Activated effector memory CD4-positive, alpha-beta T cell treated with anti-CD3 and anti-CD28 coated beads, Interleukin-2, amount 50 U/mL, for 16 hours (primary cell): ENCODE data around the gene GRIN2A.

ENCODE experiments used
- DNase-seq: peaks from one replicate; pipeline ENCODE4 v3.0.0-alpha.2; 2020

The GRIN2A gene

DNA sequence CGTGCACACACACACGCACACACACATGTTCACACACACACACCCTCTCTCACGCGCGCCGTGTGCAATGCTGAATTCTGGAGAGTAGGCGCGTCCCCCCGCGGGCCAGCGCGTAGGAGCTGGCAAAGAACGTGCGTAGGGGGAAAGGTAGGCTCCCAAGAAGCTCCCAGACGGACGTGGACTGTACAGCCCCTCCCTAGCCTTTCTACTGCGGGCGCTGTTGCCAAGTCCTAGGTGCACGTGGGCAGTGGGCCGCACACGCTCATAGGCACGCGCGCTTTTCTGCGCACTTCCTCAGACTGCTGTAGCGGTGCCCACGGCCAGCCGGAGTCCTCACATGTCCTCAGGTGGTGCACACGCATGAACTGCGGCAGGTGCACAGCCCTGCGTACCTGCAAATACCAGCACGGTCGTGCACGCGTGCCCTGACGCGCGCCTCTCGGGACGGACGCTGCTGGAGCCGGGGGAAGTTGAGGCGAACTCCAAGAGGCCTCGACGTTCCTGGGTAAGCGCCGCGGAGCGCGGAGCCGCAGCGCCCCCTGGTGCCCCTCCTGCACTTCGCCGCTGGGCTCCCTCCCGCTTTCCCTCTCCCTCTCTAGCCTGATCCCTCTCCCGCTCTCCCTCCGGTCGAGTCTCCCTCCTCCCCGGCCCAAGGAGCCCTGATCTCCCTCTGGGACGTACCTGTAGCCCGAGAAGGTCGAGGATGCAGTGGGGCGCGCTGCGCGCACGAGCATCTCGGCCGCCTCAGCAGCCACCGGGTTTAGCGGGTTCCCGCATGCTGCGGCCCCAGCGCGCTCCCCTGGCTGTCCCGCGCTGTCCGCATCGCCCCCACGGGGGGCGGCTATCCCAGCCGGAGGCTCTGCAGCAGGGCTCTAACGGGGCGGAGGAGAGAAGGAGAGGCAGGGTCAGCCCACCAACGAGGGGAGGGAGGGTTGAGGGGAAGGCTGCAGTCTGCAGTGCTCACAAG lies 749 bp downstream of the GRIN2A start:
- peak; percentile 73 for DNase-seq

DNA sequence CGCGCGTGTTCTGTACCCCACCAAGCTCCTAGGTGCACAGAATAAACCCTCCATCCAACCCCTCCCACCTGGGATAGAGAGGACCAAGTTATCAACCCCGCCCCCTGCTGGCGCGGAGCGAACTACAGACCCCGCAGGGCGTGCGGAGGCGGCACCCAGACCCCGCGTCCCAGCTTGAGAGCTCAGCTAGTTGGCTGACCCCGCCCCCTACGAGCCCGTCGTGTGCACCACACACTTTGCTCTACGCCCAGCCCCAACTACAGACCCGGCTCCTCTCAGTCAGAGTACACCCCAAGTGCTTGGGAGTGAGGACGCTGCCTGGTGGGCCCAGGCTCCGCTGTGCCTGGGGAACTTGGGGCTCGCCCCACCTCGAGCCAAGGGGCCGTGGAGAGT lies 1.5 kb downstream of the GRIN2A start:
- no peak for DNase-seq

DNA sequence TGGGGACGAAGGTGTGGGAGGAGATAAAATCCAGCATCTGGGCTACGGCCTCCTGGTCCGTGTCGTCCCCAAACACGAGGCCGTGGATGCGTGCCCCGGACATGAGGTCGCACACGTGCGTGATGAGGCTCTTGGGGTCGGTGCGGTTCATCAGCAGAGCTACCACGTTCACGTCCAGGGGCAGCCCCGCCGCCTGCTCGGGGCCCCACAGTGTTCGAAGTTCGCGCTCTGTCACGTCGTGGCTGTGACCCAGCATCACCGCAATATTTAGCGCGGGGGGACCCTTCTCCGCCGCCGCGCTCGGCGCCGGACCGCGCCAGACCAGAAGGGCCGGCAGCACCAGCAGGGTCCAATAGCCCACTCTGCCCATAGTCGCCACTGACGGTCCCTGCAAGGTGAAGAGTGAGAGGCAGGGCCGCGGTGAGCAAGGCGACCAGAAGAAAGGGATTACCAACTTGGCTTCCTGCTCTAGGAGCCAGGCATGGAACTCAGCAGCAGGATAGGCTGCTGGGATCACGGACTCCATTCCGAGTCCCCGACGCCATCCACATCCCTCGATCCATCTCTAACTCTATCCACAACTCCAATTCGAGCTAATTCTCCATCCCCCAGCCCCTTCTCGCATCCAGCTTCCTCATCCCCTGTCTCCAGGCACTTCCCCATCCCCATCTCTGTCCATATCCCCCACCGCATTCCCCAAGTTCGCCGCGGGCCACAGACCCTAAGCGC lies 2.0 kb downstream of the GRIN2A start:
- DNase-seq: no peak

DNA sequence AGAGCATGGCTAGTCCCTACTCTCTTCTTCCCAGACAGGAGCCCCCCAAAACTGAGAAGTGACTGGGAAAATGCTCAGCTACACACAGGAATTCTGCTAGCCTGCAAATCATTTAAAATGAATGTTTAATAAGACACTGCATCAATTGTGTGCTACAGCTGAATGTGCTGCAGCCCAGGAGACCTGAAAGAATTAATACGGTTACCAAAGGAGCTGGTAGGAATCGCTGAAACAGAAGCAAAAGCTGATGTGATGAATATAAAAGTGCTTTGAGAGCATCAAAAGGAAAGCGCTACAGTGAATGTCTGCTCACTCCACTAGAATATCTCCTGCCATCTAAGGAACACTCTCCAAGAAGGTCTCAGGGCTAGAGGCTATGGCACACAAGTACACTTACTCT lies 3.7 kb downstream of the GRIN2A start:
- no peak for DNase-seq

DNA sequence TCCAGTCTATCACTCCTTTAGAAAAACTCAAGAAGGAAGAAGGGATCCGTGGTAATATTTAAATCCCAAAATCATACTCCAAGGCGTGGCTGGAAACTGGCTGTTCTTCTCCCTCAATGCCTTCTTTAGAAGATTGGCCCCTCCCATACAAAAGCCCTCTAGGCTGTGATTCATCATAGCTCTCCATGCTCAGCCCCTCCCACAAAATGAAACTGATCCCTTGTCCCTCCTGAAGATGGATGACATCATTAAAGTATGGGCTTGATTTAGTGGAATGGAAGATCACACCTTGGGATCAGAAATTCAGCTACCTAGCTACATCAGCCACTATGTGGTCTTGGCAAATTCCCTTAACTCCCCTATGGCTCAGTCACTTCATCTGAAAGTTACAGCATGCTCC lies 4.1 kb downstream of the GRIN2A start:
- no peak for DNase-seq

DNA sequence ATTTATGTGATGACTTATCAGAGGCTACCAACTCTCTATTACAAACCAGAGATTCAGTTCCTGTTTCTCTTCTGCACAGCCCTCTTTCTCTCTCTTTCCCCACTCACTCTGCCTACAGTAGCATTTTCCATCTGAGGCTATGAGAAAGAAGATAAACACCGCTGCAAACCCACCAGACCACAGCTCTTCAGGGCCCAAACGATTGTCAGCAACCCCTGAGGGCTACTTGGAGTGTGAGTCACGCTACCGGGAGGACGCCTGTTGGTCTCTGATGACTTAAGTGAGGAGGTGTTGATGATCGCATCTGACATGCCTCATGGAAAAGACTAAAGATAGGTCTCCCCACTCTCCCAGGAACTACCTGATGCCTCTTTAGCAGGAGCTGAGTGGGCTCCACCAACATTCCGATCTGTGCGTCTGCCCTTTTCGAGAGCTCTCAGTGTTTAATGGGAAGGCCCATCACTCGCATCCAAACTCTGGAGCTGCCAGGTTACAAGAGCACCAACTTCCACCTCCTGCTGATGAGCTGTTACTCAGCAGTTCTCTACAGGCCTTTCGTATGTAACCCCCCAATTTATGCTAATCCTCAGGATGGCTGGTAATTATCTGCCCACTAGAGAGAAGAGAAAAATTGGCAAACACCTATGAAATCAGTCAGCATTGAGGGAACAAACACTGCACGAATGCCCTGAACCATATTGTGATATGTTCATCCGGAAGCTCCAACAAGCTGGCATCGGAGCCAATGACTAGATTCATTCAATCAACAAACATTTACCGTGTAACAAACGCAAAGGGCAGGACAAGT lies 9.2 kb downstream of the GRIN2A start:
- DNase-seq: no peak

DNA sequence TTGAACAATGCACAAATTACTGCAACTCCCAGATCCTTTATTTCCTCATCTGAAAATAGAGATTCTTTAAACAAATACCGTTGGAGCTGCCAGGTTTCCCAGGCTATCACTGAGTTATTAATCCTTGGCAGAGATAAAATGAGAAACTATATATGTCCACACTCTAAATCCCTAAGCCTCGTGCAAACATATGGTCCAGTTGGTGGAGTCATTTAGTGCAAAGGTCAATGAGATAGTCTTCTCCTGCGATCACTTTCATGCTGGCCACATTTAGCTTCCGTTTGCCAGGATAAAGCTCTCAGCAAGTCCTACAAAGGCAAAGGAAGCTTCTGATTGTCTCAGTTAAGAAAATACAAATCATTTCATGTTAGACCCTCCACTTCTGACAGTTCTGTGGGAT lies 11.0 kb downstream of the GRIN2A start:
- no peak for DNase-seq

DNA sequence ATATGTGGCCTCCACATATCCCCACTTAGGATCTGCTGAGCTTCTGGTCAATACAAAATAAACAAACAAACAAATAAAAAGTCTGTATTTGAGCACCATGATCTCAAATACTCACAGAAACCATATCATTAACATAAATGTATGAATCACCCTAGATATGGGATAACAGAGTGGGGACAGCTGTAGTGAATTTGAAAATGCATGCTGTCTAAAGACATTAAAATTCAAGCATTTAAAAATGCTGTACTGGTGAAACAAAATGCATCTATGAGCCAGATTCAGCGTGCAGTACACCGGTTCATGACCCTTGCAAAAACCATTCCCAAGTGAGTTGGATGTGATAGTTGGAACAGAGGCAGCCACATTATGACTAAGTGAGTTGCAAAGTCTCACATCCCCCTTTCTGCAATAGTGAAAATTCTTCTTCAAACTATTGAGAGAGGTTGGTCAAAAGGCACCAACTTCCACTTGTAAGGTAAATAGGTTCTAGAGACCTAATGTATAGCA lies 12.3 kb downstream of the GRIN2A start:
- DNase-seq: no peak

DNA sequence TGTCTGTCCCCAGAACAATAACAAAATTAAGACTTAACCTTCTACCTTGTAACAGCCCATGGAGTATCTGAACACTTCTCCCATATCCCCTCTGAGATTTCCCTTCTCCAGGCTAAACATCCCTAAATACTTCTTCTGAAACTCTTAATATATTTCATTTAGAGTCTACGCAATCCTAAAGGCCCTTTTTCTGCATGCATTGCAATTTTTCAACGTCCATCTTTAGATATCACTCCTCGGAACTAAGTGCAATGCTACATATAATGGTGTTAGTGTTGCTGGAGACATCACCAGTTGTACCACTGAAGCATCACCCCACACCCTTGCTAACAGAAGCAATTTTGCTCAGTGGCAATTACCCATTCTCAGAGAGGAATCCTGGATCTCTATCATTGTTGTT lies 13.2 kb downstream of the GRIN2A start:
- no peak for DNase-seq

DNA sequence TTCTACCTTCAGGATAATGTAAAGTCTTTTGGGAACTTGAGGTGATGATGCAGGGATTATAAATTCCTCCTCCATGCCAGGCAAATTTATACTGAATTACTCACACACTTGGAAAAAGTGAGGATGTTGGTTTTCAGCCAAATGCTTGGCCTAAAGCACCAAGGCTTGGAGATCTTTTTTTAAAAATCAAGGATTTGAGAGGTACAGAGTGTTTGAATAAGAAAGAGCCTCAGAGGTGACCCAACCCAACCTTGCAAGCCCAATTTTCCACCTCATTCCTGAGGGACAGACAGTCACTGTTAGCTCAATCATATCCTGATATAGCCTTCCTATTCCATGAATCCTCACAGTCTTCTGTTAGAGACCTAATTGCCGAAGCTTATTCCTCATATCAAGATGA lies 14.0 kb downstream of the GRIN2A start:
- no peak for DNase-seq

DNA sequence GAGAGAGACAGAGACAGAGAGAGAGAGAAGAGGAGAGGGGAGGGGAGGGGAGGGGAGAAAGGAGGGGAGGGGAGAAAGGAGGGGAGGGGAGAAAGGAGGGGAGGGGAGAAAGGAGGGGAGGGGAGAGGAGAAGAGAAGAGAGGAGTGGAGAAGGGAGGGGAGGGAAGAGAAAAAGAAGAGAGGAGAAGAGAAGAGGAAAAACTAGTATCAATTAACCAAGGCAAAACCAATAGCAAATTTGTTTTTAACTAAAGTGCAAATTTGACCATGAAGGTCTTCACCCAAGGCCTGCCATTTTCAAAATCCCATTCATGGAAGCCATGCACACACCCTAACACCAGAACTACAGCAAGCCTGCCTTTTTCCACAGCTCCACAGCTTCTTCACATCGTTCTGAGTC lies 16.6 kb downstream of the GRIN2A start:
- DNase-seq: no peak

DNA sequence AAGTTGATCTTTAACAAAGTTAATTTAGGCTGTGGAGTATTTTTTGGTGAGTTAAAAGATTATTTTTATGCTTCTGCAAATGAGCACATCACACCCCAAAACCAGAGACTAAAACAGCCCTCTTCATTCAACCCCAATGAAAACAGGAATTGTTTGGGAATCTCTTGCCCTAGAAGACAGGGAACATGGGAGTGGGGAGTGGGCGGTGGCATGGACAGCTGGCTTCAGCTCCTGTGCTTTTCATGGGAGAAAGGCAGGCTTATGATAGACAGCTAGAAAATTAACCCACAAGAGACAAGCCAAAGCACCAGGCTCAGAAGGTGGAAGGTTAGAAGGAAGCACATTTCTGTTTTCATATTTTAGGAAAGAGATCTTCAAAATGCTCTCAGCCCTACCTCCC lies 19.2 kb downstream of the GRIN2A start:
- DNase-seq: no peak

DNA sequence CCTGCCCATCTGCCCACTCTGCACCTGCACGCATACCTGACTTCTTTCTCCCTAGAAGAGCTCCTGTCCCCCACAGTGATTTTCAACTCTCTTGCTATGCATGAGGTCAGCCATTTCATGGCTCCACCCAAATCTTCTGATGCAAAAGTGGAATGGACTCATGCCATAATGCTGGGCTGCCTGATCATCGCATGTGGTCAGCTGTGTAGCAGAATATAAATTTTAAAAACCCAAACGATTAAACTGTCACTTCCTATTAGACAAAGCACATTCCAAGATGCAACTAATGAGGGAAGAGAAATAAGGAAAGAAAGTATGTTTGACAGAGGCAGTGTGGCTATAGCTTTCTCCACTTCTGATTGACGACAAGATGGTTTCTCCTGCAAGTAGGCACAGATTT lies 26.1 kb downstream of the GRIN2A start:
- no peak for DNase-seq

DNA sequence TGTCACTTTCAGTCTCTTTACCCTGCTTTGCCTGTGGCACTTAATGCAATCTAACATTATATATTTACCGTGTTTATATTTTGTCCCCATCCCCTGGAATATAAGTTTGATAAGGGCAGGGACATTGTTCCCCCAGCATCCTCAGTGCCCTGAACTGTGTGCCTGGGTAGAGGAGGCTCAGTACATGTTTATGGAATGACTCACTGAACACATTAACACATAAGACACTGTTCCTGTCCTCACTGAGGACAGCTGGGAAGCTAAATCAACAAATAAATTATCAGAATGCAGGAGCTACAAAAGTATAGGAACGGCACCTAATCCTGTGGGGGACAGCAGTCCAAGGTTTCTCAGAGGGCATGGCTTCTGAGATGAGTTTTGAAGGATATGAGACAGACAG lies 27.8 kb downstream of the GRIN2A start:
- DNase-seq: no peak

DNA sequence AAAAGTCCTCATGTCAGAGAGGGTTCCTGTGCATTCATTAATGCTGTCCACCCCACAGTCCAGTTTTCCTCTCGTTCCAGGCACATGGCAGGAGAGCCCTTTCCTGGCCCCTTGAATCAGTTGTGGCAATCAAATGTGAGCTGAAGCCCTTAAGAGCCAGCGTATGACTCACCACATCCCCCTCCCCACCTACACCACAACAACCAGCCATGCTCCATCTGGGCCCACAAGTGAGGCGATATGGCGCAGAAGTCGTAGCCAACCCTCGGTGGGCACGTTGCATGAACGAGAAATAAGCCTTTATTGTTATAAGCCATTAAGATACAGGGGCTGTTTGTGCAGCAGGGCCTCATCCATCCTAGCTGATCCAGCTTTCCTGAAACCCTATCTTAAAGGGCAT lies 28.2 kb downstream of the GRIN2A start:
- no peak for DNase-seq

DNA sequence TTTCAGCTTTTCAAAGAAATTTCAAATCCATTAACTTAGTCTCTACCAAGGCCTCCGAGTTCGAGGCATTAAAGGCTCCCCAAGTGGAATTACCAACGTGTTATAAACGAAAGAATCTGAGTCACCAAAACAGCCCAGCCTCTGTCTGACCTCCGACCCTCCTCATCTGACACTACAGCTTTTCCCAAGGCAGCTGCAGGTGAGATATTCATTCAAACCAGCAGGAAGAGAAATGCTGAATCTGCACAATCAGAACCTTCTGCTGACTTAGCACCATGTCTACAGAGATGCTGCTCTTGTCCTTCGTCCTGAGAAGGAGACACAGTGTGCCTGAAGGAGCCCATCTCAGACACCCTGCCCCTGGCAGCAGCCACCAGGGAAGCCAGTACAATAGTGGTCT lies 30.5 kb downstream of the GRIN2A start:
- DNase-seq: no peak

DNA sequence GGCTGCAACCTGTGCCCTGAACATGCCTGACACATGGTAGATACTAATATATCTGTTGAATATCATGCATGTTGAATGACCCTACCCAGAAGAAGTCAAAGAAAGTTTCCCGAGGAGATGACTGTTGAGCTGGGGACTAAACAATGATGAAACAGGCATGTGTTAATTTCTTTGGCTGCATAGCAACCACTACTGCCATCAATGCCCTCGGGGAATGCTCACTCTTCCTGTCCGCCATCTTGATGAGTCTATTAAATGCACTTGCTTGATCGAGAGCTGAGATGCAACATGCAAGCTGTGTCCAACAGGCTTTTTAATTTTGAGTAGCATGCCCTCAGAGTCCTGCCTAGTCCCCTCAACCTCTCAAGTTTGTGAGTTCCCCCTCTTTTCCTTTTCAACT lies 31.3 kb downstream of the GRIN2A start:
- DNase-seq: no peak

DNA sequence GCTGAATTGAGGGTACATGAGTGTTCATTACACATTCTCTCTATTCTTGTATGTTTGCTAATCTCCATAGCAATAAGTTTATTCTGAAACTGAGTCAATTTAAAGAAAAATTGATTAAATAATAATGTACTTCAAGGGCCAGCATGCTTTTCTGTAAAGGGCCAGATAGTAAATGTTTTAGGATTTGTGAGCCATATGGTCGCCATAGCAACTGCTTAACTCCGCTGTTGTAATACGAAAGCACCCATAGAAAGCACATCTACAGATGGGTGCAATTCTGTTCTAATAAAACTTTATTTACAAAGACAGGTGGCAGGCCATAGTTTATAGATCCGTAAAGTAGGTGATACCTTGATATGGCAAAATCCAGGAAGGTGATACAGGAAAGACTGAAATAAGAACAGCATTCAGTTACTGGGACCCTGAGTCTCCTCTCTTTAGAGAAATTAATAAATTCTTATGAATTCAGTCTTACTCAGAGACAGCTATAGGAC lies 36.6 kb downstream of the GRIN2A start:
- DNase-seq: no peak

DNA sequence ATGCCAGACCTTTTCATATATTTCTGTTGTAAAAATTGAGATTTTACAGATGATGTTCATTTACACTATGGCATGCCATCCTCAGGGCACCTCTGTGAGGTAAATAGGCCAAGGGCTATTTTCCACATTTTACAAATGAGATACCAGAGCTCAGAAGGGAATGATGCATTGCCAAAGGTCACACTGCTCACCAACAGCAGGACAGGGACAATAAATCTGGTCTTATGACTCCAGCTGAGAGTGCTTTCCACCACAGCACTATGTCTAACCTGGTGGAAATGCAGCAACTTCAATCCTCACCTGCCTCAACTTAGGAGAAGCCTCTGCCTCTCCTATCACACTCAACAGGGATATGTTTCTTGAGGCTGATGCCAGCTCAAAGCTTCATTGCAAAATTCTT lies 40.6 kb downstream of the GRIN2A start:
- DNase-seq: no peak

DNA sequence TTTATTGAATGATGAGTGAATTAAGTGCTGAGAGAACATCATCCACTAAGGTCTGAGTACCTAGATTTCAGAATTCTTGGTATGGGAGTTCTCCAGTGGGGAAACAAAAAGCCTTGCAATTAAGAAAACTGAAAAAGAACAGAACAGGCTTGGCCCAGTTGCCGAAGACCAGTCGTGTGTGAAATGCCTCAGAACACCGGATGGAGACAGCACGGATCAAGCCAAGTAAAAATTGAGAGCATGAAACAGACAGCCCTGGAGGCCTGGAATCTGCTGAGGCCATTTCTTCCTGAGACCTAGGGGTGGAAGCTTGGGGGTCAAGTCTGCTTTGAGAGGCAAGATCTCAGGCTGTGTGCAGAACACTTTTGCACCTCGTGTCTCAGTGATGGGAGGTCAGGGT lies 43.3 kb downstream of the GRIN2A start:
- no peak for DNase-seq

DNA sequence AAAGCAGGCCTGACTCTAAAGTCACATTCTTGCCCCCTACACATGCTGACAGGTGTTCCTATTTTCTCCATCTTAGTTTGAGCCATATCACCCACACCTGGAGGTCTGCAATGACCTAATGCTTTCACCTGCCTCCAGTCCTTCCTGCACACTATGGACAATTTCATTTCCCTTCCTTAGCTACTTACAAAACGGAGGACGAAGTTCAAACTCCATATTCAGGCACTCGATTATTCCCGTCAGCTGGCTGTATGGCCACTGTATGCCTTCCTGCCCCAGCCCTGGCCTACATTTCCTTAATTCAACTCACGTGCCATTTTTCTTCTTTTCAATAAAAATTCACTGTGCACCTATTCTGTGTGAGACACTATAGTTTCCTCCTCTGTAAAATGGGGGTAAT lies 44.9 kb downstream of the GRIN2A start:
- no peak for DNase-seq

DNA sequence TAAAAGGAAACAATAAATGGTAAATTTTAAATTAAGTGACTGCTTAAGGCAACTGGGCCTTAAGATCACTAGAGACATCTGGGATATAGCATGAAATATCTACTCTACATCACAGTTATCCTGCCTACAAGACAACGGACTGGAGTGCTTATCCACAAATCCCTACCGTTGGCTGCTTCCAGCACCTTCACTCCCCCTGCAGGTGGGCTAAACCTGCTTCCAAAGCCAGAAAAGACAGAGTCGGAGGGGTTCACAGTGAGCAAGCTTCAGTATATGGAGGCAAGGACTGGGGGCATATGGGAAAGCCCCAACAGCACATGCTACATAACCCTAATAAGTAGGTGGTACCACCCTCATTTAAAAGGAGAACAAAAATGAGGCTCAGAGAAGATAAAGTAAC lies 45.3 kb downstream of the GRIN2A start:
- DNase-seq: no peak

DNA sequence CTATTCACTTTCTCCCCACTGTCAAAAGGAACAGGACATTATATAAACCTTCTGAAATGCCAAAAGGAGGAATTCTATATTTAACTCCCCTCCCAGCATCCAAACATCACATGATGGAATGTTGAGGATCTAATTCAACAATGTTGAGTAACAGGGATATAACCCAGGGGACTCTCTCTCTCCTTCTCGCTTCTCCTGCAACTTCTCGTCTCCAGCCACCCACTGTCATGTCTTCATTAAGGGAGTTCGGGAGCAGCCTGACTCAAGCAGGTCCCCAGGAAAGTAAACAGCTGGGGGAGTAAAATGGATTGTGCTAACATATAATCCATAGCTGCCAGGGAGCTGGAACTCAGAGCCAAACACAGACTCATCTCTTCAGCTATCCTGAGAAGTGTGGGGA lies 51.7 kb downstream of the GRIN2A start:
- DNase-seq: no peak
